Glutamatergic neuron (in vitro differentiated cells): ENCODE data around the gene FNDC3B. TPM values are rescaled to one million over a fixed set of nuclear protein-coding genes. Genes with fewer than 3 reads are reported as not detected.

ENCODE experiments used
- DNase-seq: peaks from one replicate; pipeline ENCODE4 v3.0.0; 2022
- H3K27ac Mint-ChIP-seq: one replicate; pipeline ENCODE4 v1.8.0; 2020; ENCODE audit warnings: mild to moderate bottlenecking, mixed read lengths, inconsistent platforms; ENCODE audit not compliant: unreplicated experiment
- H3K27me3 Mint-ChIP-seq: one replicate; pipeline ENCODE4 v1.8.0; 2020; ENCODE audit warnings: mild to moderate bottlenecking, moderate library complexity, mixed read lengths, inconsistent platforms; ENCODE audit not compliant: unreplicated experiment
- H3K36me3 Mint-ChIP-seq: one replicate; pipeline ENCODE4 v1.8.0; 2020; ENCODE audit warnings: mild to moderate bottlenecking, mixed read lengths, inconsistent platforms; ENCODE audit not compliant: unreplicated experiment
- H3K4me1 Mint-ChIP-seq: one replicate; pipeline ENCODE4 v1.8.0; 2020; ENCODE audit warnings: mild to moderate bottlenecking, low read depth, mixed read lengths, inconsistent platforms; ENCODE audit not compliant: unreplicated experiment
- H3K4me3 Mint-ChIP-seq: one replicate; pipeline ENCODE4 v1.8.0; 2020; ENCODE audit warnings: mild to moderate bottlenecking, mixed read lengths, inconsistent platforms; ENCODE audit not compliant: unreplicated experiment
- H3K9me3 Mint-ChIP-seq: one replicate; pipeline ENCODE4 v1.8.0; 2020; ENCODE audit warnings: mild to moderate bottlenecking, moderate library complexity, mixed read lengths, inconsistent platforms; ENCODE audit not compliant: unreplicated experiment
- CTCF ChIP-seq: fragments of 200-600 bp; sonication (generic); IDR thresholded peaks from one replicate; pipeline ENCODE4 v1.5.0; 2021; ENCODE audit not compliant: partially characterized antibody, unreplicated experiment
- total RNA-seq: library from RNA; stranded (reverse); fragmentation: NEBNext Ultra II Directional; extraction: Animal tissue kit (Norgen Biotek cat#: 25700); gene quantifications from one replicate; pipeline ENCODE4 v1.2.1, GENCODE V29; 2021; ENCODE audit not compliant: unreplicated experiment

The FNDC3B gene
- total RNA-seq, 1 donor from 2014 or later = 11.7 TPM

- Mint-ChIP-seq H3K27ac (no peak overlapping the region), H3K27me3 (no peaks in the 10 kb centered on the region), H3K9me3 (no peaks in the 10 kb centered on the region), H3K4me1 (peaks cover 9% of the 10 kb centered on the region), H3K4me3 (no peak overlapping the region), H3K36me3 (no peaks in the 10 kb centered on the region)
- no peak for DNase-seq
- no peak for TF ChIP-seq CTCF
These were observed 63.5 kb downstream of the FNDC3B start for GRCh38 chr3:172102883-172103310.

- Mint-ChIP-seq H3K27ac (no peak overlapping the region), H3K4me3 (no peak overlapping the region), H3K27me3 (no peaks in the 10 kb centered on the region), H3K4me1 (peaks cover 9% of the 10 kb centered on the region), H3K36me3 (no peaks in the 10 kb centered on the region), H3K9me3 (no peaks in the 10 kb centered on the region)
- DNase-seq = no peak
- TF ChIP-seq CTCF = no peak
These were observed 64.3 kb downstream of the FNDC3B start for GRCh38 chr3:172103724-172104123.

- no peak overlapping the region for H3K4me3 Mint-ChIP-seq
- TF ChIP-seq CTCF = no peak
- no peak for DNase-seq
- H3K4me1 Mint-ChIP-seq = peaks cover 5% of the 10 kb centered on the region
- H3K9me3 Mint-ChIP-seq = no peaks in the 10 kb centered on the region
- no peaks in the 10 kb centered on the region for H3K36me3 Mint-ChIP-seq
- H3K27ac Mint-ChIP-seq = no peak overlapping the region
- no peaks in the 10 kb centered on the region for H3K27me3 Mint-ChIP-seq
These were observed 65.2 kb downstream of the FNDC3B start for GRCh38 chr3:172104471-172105072.

- no peaks in the 10 kb centered on the region for H3K36me3 Mint-ChIP-seq
- H3K27me3 Mint-ChIP-seq = no peaks in the 10 kb centered on the region
- DNase-seq = no peak
- H3K9me3 Mint-ChIP-seq = peaks cover 2% of the 10 kb centered on the region
- H3K4me1 Mint-ChIP-seq = peaks cover 3% of the 10 kb centered on the region
- no peak for TF ChIP-seq CTCF
- H3K4me3 Mint-ChIP-seq = no peak overlapping the region
- H3K27ac Mint-ChIP-seq = no peak overlapping the region
These were observed 66.9 kb downstream of the FNDC3B start for GRCh38 chr3:172106037-172106954.

GRCh38 chr3:172106989-172107388 is 67.6 kb downstream of the FNDC3B start:
- no peak overlapping the region for H3K27ac Mint-ChIP-seq
- no peak for TF ChIP-seq CTCF
- no peaks in the 10 kb centered on the region for H3K27me3 Mint-ChIP-seq
- peaks cover 2% of the 10 kb centered on the region for H3K9me3 Mint-ChIP-seq
- H3K36me3 Mint-ChIP-seq = no peaks in the 10 kb centered on the region
- no peak for DNase-seq
- H3K4me3 Mint-ChIP-seq = no peak overlapping the region
- peaks cover 3% of the 10 kb centered on the region for H3K4me1 Mint-ChIP-seq
